Neural progenitor cell (in vitro differentiated cells): ENCODE results near the gene KATNBL1.

Experiments
- EZH2 ChIP-seq: fragments of 200-600 bp; sonication (generic); IDR thresholded peaks from 2 replicates; pipeline ENCODE4 v1.6.1; 2017; ENCODE audit warnings: antibody characterized with exemption, mild to moderate bottlenecking, moderate library complexity
- EZH2phosphoT487 ChIP-seq: fragments of 200-600 bp; sonication (generic); IDR thresholded peaks from 2 replicates; pipeline ENCODE4 v1.6.1; 2017; ENCODE audit warnings: antibody characterized with exemption
- TF ChIP-seq, protein P1 (sequence below): fragments of 200-600 bp; sonication (generic); IDR thresholded peaks from 2 replicates; pipeline ENCODE4 v1.5.1; 2017; ENCODE audit warnings: antibody characterized with exemption, mild to moderate bottlenecking

DNA sequence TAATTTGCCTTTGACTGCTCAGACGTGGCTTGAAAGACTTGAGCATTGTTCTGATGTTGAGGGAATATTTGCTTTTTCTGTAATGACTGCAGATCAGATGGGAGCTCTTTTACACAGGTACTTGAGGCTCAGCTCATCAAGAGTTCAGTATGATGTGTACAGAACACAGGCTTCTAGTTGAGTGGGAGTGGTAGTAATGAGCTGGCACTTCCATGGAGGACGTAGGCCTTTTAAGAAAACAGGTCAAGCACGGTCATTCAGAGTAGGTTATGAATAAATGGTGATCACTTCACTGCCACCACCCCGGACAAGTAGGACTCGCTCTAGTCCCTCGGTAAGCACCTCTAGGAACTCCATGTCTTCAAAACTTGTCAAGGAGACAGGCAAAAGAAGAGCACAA is 23.7 kb upstream of the KATNBL1 start:
- TF ChIP-seq, protein P1, sequence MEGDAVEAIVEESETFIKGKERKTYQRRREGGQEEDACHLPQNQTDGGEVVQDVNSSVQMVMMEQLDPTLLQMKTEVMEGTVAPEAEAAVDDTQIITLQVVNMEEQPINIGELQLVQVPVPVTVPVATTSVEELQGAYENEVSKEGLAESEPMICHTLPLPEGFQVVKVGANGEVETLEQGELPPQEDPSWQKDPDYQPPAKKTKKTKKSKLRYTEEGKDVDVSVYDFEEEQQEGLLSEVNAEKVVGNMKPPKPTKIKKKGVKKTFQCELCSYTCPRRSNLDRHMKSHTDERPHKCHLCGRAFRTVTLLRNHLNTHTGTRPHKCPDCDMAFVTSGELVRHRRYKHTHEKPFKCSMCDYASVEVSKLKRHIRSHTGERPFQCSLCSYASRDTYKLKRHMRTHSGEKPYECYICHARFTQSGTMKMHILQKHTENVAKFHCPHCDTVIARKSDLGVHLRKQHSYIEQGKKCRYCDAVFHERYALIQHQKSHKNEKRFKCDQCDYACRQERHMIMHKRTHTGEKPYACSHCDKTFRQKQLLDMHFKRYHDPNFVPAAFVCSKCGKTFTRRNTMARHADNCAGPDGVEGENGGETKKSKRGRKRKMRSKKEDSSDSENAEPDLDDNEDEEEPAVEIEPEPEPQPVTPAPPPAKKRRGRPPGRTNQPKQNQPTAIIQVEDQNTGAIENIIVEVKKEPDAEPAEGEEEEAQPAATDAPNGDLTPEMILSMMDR: no peak
- no peak for TF ChIP-seq EZH2
- TF ChIP-seq EZH2phosphoT487: no peak
